B cell (primary cell): ENCODE data around the gene KCNJ14. TPM values are rescaled to one million over a fixed set of nuclear protein-coding genes. Genes with fewer than 3 reads are reported as not detected.

Source experiments
- ATAC-seq: fragments of 200-7000 bp; cut with Tn5 transposase; one replicate; pipeline ENCODE4 v1.10.0; 2021; ENCODE audit warnings: low read depth, mild to moderate bottlenecking, moderate number of reproducible peaks, moderate library complexity
- CTCF ChIA-PET: fragments of 350-600 bp; sonication (Branson Sonifier 250); formaldehyde crosslinking; loops from one replicate; lab custom pipeline; 2021; ENCODE audit warnings: antibody characterized with exemption, inconsistent platforms; lab: Charles Lee
- POLR2A ChIA-PET: fragments of 350-600 bp; sonication (Branson Sonifier 250); formaldehyde crosslinking; loops from one replicate; lab custom pipeline; 2021; ENCODE audit warnings: antibody characterized with exemption; lab: Charles Lee
- DNase-seq: peaks from one replicate; pipeline ENCODE4 v3.0.0; 2013
- H2AFZ ChIP-seq: 2 replicates; pipeline ENCODE4 v1.6.1; 2012; ENCODE audit warnings: mild to moderate bottlenecking, low read depth, low read length; ENCODE audit not compliant: insufficient read depth, poor library complexity, severe bottlenecking
- H3K27ac ChIP-seq, 2 donors: 1 replicate in 1 of 2; 2 replicates in 1 of 2; pipeline ENCODE4 v1.5.1; 2012 to 2013; ENCODE audit warnings: low read length in 2 of 2, mild to moderate bottlenecking in 2 of 2, moderate library complexity in 1 of 2
- H3K27me3 ChIP-seq, 4 experiments: fragments of 200-600 bp in 1 of 4; sonication (generic) in 1 of 4; replicated peaks in 1 of 4; 1 replicate in 2 of 4; 2 replicates in 2 of 4; pipeline versions ENCODE4 v1.6.1 to v1.7.0; 2013 to 2016; ENCODE audit warnings: low read length in 3 of 4, mild to moderate bottlenecking in 2 of 4, mixed read lengths in 1 of 4, moderate library complexity in 1 of 4; ENCODE audit not compliant: insufficient read depth in 4 of 4, control insufficient read depth in 3 of 4; ENCODE audit errors: control extremely low read depth in 1 of 4
- H3K36me3 ChIP-seq, 2 experiments: replicated peaks in 1 of 2; 1 replicate in 1 of 2; 2 replicates in 1 of 2; pipeline versions ENCODE4 v1.6.1 to v1.7.1; 2013; ENCODE audit warnings: low read length in 1 of 2; ENCODE audit not compliant: insufficient read depth in 2 of 2, control insufficient read depth in 1 of 2; ENCODE audit errors: control extremely low read depth in 1 of 2, extremely low read depth in 1 of 2
- H3K4me1 ChIP-seq, 2 donors: fragments of 200-600 bp in 1 of 2; sonication (generic) in 1 of 2; 1 replicate in 1 of 2; 2 replicates in 1 of 2; pipeline versions ENCODE4 v1.5.1 to v1.6.1; 2013 to 2017; ENCODE audit warnings: low read length in 2 of 2; ENCODE audit not compliant: control insufficient read depth in 2 of 2, insufficient read depth in 2 of 2
- H3K4me2 ChIP-seq: replicated peaks from 2 replicates; pipeline ENCODE3; 2012; ENCODE audit warnings: mild to moderate bottlenecking, low read depth, low read length; ENCODE audit not compliant: poor library complexity, severe bottlenecking
- H3K4me3 ChIP-seq, 5 experiments: fragments of 200-600 bp in 1 of 5; sonication (generic) in 1 of 5; 1 replicate in 3 of 5; 2 replicates in 2 of 5; pipeline versions ENCODE4 v1.5.1 to v1.7.0; 2011 to 2016; ENCODE audit warnings: low read length in 4 of 5, mild to moderate bottlenecking in 4 of 5, low read depth in 2 of 5, control low read depth in 1 of 5, moderate library complexity in 1 of 5; ENCODE audit not compliant: insufficient read depth in 1 of 5; ENCODE audit errors: control extremely low read depth in 1 of 5, extremely low read depth in 1 of 5
- H3K79me2 ChIP-seq: fragments of 200-600 bp; sonication (generic); one replicate; pipeline ENCODE4 v1.6.0; 2016; ENCODE audit warnings: low read length; ENCODE audit not compliant: control insufficient read depth, insufficient read depth
- H3K9ac ChIP-seq: fragments of 200-600 bp; sonication (generic); 2 replicates; pipeline ENCODE4 v1.6.1; 2017; ENCODE audit warnings: mild to moderate bottlenecking, low read length, moderate library complexity
- H3K9me3 ChIP-seq, 3 donors: one replicate each; pipeline versions ENCODE4 v1.6.1 to v1.7.1; 2013; ENCODE audit warnings: low read length in 2 of 3; ENCODE audit not compliant: control insufficient read depth in 2 of 3, insufficient read depth in 1 of 3; ENCODE audit errors: control extremely low read depth in 1 of 3
- H4K20me1 ChIP-seq: 2 replicates; pipeline ENCODE4 v1.6.0; 2012; ENCODE audit warnings: mild to moderate bottlenecking, low read length; ENCODE audit not compliant: insufficient read depth, control insufficient read depth, poor library complexity, severe bottlenecking
- H3K27ac Mint-ChIP-seq: one replicate; pipeline ENCODE4 v1.8.0; 2021; ENCODE audit warnings: mixed read lengths
- H3K27me3 Mint-ChIP-seq: one replicate; pipeline ENCODE4 v1.8.0; 2021; ENCODE audit warnings: mixed read lengths
- H3K4me1 Mint-ChIP-seq: one replicate; pipeline ENCODE4 v1.8.0; 2021; ENCODE audit warnings: mixed read lengths
- H3K4me3 Mint-ChIP-seq: one replicate; pipeline ENCODE4 v1.8.0; 2021; ENCODE audit warnings: mixed read lengths
- H3K9me3 Mint-ChIP-seq: one replicate; pipeline ENCODE4 v1.8.0; 2022; ENCODE audit warnings: mixed read lengths; ENCODE audit not compliant: insufficient read depth
- EZH2 ChIP-seq: IDR thresholded peaks from 2 replicates; pipeline ENCODE4 v1.6.1; 2012; ENCODE audit warnings: borderline replicate concordance, low read depth, mild to moderate bottlenecking, moderate library complexity, low read length; ENCODE audit not compliant: insufficient read depth, poor library complexity, severe bottlenecking
- WGBS: methylation state at CpG from one replicate; pipeline ENCODE4 v1.1.5; 2013; ENCODE audit warnings: missing lambda C conversion rate; ENCODE audit not compliant: insufficient coverage; 5-methylcytosine and 5-hydroxymethylcytosine counted together
- intact Hi-C: fragments of 100-400 bp; cut with micrococcal nuclease; formaldehyde crosslinking; loops from one replicate; pipeline ENCODE4 v1.10.0; 2022
- polyA plus RNA-seq: library from polyadenylated mRNA; depleted of rRNA; stranded (reverse); fragments of >200 nt; gene quantifications from 2 replicates; pipeline ENCODE4 v1.2.3, GENCODE V29; 2012
- total RNA-seq, 2 donors: library from RNA; stranded (reverse); fragments of 120-200 nt in 1 of 2; gene quantifications; 1 replicate in 1 of 2; 2 replicates in 1 of 2; pipeline versions ENCODE4 v1.2.3 to v1.2.4, GENCODE V29; 2013 to 2022
- TF ChIP-seq, protein P1 (sequence below): fragments of 200-600 bp; IDR thresholded peaks from one replicate; pipeline ENCODE4 v1.8.0; 2022; ENCODE audit warnings: antibody characterized with exemption, mild to moderate bottlenecking

The KCNJ14 gene
- total and polyA plus RNA-seq, 2 donors (not counting 1 experiment from before 2014, with no cell fraction given): 1.5 to 2.3 TPM

DNA sequence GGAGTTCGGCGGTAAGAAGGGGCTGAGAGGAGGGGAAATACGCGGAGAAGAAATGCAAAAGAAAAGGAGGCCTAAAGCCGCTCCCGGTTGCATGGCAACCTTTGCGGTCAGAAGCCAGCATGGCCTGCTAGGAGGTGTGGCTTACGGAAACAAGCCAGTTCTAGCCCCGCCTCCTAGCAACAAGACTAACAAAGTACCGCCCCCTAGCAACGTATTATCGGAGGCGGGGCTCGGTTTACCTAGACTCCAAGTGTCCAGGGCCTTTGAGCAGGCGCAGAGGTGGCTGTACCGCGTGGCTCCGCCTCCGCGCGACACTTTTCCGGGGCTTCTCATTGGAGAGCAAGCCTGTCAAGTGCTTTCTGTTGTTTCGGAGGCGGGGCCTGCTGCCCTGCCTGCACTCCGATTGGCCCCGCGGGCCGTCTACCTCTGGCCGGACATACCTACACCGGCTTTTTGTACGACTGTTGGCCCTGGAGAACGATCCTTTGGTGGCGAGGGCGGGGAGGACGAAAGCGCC is 13.5 kb downstream of the KCNJ14 start:
- peak overlapping the region; percentile 74 for H3K9ac ChIP-seq
- peak; percentile 100 for DNase-seq
- peak overlapping the region; percentile 81 for H3K4me2 ChIP-seq
- H3K9me3 ChIP-seq: no peaks in the 10 kb centered on the region
- H3K4me1 ChIP-seq: peaks cover 11 to 15% of the 10 kb centered on the region in 2 donors
- H4K20me1 ChIP-seq: peaks cover 9% of the 10 kb centered on the region
- Mint-ChIP-seq H3K27ac (peak overlapping the region; percentile 89), H3K9me3 (no peaks in the 10 kb centered on the region), H3K4me3 (peak overlapping the region; percentile 92), H3K4me1 (peaks cover 17% of the 10 kb centered on the region), H3K27me3 (no peaks in the 10 kb centered on the region)
- H2AFZ ChIP-seq: peak overlapping the region; percentile 85
- TF ChIP-seq, protein P1, sequence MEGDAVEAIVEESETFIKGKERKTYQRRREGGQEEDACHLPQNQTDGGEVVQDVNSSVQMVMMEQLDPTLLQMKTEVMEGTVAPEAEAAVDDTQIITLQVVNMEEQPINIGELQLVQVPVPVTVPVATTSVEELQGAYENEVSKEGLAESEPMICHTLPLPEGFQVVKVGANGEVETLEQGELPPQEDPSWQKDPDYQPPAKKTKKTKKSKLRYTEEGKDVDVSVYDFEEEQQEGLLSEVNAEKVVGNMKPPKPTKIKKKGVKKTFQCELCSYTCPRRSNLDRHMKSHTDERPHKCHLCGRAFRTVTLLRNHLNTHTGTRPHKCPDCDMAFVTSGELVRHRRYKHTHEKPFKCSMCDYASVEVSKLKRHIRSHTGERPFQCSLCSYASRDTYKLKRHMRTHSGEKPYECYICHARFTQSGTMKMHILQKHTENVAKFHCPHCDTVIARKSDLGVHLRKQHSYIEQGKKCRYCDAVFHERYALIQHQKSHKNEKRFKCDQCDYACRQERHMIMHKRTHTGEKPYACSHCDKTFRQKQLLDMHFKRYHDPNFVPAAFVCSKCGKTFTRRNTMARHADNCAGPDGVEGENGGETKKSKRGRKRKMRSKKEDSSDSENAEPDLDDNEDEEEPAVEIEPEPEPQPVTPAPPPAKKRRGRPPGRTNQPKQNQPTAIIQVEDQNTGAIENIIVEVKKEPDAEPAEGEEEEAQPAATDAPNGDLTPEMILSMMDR: no peak
- TF ChIP-seq EZH2: no peak
- ChIA-PET CTCF (interaction anchor here (1.0 to 1.9 kb wide), 2 partner anchors 21 to 39 kb away, joined by 3 to 5 read pairs; no protein-coding TSS in a partner anchor), POLR2A (no interaction called here)
- H3K4me3 ChIP-seq: peak overlapping the region; percentile 8 to 90 (median 83)
- peak overlapping the region; percentile 52 to 84 for H3K27ac ChIP-seq
- ATAC-seq: peak; percentile 87
- H3K36me3 ChIP-seq: peaks cover 2 to 31% of the 10 kb centered on the region in 2 experiments
- peaks cover 11% of the 10 kb centered on the region for H3K79me2 ChIP-seq
- intact Hi-C loops: loop anchor here (1.0 to 2.0 kb wide), 11 partner anchors 22 to 1556 kb away; partner anchors contain the start of genes AP2A1, GRWD1, KDELR1 and RPL18
- H3K27me3 ChIP-seq: peaks cover 0 to 3% (median 0%) of the 10 kb centered on the region in 4 experiments
- under 1% methylated on average over 33 of the region's 36 CpGs for whole genome bisulfite sequencing
